Superior temporal gyrus (tissue), 1 donor: ENCODE results near the gene NDST3.
"Not testable (repeated sequence)": the region's sequence is repeated elsewhere in the genome, so short reads cannot be mapped to it uniquely, and the experiment has no call there.

Experiments
- DNase-seq: peaks from one replicate; pipeline ENCODE4 v3.0.0-alpha.2; 2016; ENCODE audit errors: extremely low spot score

The NDST3 gene

DNA sequence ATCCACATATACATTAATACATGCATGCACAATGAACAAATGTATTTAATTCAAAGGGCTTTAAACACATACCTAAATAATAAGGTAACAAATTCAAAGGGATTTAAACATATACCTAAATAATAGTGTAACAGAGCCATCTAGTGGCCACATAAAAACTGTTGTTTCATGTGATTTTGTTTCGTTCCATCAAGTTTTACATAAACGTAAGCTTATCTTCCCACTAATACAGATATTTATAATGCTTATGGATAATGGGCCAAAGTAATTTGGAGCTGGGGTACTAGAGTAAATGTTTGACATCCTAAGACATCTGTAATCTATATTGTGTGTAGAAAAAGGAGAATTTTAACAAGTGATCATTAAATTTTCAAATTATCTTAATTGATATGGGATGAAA is 236.2 kb downstream of the NDST3 start:
- peak; percentile 90 for DNase-seq

DNA sequence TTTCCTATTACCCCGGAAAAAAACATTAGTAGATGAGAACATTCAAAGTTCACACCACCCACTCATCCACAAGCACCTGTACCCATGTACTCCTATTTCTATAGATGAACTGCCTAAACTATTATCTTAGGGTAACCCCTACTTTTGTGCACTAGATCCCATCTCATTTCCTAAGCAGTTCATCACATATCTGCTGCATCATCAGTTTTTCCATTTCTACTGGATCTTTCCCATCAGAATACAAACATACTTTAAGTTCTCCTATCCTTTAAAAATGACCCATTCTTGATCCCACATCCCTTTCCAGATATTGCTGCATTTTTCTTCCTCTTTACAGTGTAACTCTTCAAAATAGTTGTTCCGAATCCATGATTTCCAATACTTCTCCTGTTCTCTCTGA is 237.5 kb downstream of the NDST3 start:
- no peak for DNase-seq

DNA sequence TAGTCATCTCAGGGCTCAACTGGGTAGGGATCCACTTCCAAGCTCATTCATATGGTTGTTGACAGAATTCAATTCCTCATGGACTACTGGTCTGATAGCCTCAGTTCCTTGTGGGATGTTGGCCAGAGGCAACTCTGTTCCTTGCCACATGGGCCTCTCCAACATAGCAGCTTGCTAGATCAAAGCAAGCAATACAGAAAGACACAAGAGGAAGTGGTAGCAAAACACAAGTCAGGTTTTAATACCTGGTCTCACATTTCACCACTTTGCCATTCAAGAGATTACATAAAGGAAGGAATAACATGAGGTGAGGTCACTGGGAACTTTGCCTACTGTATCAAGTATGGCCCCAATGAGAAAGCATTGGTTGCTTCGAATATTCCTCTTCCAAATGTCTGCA is 239.4 kb downstream of the NDST3 start:
- no peak for DNase-seq

DNA sequence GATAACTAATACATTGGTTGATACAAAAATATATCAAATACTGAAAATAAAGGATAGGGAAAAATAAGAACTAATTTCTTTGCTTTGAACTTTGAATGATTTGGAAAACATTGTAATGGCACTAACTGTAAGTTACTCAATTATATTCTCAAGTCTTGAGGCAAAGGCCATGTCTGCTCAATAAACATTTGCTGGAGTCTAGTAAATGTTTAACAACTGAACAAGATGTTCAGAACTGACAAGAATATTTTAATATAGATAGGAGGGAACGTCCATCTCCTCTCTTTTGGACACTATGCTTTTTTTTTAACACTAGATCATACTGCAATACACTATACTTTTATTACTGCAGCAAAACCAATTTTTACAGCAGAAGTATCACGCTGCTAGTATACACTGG is 242.3 kb downstream of the NDST3 start:
- no peak for DNase-seq

- DNase-seq, result no peak
These were observed 243.0 kb downstream of the NDST3 start for GRCh38 chr4:118277243-118277642.

GRCh38 chr4:118278473-118279274 is 244.4 kb downstream of the NDST3 start:
- DNase-seq, result peak; percentile 93

- DNase-seq, result peak; percentile 50
These were observed 245.0 kb downstream of the NDST3 start for GRCh38 chr4:118279328-118279727.

DNA sequence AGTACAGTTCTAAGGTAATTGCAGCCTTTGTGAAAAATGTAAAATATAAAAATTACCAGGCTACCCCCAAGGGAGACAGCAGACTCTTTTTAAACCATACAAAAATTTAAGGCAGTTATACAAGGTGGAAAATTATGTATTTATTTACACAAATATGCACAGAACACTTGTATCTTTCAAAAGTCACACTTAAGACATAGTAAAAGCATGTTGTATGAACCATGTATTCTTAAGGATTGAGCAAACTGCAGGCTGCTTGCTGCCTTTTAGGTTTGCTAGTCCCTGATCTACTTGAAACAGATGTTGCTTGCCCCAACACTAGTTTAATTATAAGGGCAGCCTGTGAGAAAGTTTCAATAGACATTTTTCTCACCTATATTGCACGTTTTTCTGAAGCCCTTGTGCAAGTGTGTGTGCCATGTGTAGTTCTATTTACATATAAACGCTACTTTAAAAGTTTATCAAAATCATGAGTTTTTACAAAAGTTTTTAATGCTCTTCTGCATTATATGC is 245.7 kb downstream of the NDST3 start:
- no peak for DNase-seq

DNA sequence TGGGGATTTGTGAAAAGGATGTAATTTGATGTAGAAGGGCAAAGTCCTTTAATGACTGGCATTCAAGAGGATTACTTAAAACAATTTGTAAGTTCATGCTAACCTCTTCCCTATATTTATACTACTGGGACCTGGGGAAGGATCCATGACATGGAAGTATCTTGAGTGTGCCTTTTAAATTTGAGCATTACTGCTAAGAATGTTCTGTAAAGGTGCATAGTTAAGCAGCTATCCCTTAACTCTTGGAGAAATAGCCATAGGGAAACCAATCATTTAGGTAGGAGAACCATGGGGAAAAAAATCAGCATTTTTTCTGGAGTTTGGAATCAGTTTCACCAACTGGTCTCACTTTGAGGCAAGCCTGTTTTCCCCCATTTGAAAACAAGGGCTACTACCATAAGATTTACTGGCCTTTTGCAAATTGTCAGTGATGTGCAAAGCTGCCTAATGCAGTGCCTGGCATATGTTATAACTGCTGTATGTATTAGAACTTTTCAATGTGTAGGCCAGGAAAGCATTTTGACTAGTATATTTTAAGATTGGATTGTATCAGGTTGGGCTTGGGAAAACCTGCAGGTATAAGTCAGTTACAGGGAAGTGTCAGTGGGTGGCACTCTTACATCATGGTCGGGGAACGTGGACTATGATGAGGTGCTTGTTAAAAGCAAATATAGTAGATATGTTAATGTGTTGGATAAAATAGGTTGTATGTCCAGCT is 246.4 kb downstream of the NDST3 start:
- DNase-seq, result peak; percentile 73

- no peak for DNase-seq
These were observed 247.5 kb downstream of the NDST3 start for GRCh38 chr4:118281611-118282442.

DNA sequence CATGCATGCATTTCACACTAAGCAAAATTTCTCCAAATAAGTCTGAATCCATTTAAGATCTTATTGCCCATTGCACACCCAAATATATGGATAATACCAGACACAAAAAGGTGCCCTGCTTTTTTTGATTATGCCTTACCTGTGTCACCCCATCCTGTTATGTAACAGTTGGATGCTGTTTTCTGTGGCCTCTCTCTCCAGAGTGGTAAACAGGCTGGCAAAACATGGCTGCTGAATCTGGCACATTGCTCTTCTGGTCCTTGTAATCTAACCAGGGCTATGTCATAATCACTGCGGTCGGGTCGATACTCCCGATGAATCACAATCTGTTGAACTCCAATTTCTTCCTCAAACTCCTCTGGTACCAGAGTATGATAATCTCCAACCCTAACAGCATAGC is 248.4 kb downstream of the NDST3 start:
- no peak for DNase-seq

GRCh38 chr4:118284169-118284568 is 249.9 kb downstream of the NDST3 start:
- no peak for DNase-seq

DNA sequence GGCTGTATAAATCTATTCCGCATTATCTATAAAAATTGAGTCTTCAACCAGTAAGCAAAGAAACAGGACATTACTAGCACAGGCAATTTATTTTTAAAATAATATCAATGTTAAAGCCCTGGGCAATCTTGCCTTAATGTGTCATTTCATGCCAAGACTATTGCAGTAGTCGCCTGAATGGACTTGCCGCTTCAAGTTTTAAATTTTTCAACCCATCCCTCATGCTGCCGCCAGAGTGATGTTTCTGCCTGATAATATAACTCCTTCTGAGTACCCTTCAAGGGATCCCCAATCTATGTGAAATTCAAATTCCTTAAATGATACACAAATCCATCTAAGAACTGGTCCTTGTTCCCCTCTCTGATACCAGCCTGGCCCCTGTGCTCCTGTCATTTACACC is 251.6 kb downstream of the NDST3 start:
- no peak for DNase-seq

DNA sequence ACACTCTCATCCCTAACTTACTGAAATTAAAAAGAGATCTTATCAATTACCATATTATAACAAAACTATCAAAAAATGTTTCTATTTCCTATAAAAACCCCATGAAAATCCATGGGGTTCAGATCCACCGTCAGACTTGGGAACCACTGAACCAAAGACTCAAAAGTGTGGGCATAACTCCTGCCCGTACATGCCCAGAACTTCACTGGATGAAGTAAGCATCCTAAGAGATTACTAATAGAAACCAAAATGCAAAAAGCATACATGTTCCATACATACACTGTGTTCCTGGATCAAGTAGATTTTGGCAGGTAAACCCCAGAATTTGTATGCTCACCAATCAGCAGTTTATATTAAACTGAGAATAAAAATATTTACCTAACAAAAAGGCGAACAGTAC is 252.4 kb downstream of the NDST3 start:
- no peak for DNase-seq

DNA sequence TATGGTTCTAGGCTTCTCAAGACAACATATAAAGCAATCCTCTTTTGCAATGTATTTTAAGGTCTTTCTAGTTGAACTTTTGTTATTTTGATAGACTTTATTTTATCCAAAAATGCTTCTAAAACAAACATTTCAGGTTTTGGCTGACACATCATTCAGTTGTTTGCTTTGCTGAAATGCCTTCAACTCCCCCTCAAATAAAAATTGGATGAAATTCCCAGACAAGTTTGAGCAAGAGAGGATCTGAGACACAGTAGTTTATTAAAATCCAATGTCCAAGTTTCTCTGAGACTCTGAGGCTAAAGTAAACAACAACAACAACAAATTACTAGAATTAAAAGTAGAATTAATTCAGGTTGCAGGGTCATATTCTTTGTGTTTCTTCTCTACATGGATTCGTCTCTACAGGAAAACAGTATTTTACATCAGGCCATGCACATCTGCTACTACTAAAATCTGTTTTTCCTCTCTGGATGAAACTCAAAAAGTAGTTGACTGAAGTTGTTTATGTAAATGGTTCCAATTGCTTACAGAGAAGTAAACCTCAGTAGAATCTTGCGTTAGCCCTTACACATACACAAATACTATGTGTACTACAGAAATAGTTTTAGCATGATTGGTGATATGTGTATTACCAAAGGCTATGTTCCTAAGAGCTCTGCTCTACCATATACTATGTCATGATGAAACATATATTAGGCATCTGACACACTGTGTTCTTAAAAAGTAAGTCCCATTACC is 253.6 kb downstream of the NDST3 start:
- no peak for DNase-seq

DNA sequence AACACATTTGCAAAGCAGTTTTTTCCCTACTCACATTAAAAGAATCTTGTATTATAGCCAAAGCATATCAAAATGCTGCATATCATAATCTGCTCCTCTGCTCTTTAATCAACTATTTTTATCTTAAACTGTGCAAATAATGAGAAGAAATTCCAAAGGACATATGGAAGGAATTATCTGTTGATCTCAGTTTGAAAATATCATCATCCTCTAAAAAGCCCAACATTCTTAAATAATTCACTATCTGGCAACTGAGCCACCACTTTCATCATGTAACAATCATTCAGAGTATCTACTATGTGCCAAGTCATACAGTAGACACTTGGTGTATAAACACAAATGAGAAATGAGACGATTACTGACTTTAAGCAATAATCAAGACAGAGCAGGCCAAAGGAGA is 255.5 kb downstream of the NDST3 start:
- no peak for DNase-seq

DNA sequence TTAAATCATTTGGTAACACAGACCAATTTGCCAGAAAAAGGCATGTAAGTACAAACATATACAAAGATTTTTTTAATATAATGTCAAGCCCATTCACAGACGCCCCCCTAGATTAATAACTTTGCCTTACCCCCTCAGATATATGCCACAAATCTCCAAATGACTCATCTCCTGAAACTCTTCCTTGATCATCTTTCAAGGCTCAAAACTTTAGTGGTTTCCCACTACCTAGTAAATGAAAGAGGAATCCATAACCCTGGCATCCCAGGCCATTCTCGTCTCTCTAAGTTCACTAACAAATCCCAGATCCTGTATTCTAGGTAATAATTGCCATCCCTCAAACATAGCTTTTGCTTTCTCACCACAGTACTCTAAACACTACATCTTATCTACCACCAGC is 256.7 kb downstream of the NDST3 start:
- no peak for DNase-seq

DNA sequence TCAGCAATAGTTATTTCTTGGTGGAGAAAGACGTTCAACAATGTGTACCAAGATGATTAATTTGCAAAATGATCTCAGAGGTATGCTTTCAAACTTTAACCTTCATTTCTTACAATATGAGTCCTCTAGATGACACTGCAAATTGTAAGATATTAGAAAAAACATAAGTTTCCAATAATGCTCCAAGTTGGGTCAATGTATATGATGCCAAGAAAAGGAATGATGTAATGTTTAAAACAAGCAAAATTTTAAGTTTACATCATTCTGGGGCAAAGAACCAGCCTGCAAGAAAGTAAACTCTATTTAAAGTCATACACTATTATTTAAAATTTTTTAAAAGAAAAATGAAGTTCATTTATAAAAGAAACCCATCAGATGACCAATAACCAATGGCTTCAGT is 262.4 kb downstream of the NDST3 start:
- no peak for DNase-seq

GRCh38 chr4:118299619-118300018 is 265.3 kb downstream of the NDST3 start:
- not testable (repeated sequence) for DNase-seq

GRCh38 chr4:118307643-118308042 is 273.4 kb downstream of the NDST3 start:
- no peak for DNase-seq
